ENCODE results near the gene ACTG1. TPM values are rescaled to one million over a fixed set of nuclear protein-coding genes. Genes with fewer than 3 reads are reported as not detected.

Gene ACTG1
- total and polyA plus RNA-seq, 11 donors, result 149 to 1,653 (median 423) TPM

DNA sequence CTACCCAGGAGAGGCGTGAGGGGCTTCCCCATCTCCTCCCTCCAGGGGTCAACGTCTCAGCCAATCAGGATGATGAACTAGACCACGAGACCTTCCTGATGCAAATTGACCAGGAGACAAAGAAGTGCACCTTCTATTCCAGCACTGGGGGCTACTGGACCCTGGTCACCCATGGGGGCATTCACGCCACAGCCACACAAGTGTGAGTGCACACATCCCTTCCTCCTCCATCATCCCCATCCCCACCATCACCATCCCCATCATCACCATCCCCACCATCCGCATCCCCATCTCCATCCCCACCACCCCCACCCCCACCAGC, 22.4 kb upstream of the ACTG1 start:
- Histone ChIP-seq H3K4me3 (no peak overlapping the region), H3K4me1 (peaks cover 0 to 20% (median 16%) of the 10 kb centered on the region in 12 donors), H3K36me3 (peaks cover 0 to 15% (median 3%) of the 10 kb centered on the region in 9 donors), H3K27me3 (peaks cover 0 to 36% (median 30%) of the 10 kb centered on the region in 9 donors), H3K9me3 (no peaks in the 10 kb centered on the region), H3K27ac (no peak overlapping the region)
- WGBS, 4 donors, result 78 to 93% (median 90%) methylated on average over 5 of the region's 5 CpGs
- intact Hi-C loops (cut with DNase I), result loop anchor here in 7 of 10 donors (5.0 to 10.0 kb wide), 3 partner anchors 60 to 393 kb away; no protein-coding TSS in a partner anchor
- no peak for DNase-seq
- ATAC-seq, result no peak
- no peak for TF ChIP-seq POLR2A (IDR thresholded peaks at IDR 0.05)
- TF ChIP-seq, protein P1, sequence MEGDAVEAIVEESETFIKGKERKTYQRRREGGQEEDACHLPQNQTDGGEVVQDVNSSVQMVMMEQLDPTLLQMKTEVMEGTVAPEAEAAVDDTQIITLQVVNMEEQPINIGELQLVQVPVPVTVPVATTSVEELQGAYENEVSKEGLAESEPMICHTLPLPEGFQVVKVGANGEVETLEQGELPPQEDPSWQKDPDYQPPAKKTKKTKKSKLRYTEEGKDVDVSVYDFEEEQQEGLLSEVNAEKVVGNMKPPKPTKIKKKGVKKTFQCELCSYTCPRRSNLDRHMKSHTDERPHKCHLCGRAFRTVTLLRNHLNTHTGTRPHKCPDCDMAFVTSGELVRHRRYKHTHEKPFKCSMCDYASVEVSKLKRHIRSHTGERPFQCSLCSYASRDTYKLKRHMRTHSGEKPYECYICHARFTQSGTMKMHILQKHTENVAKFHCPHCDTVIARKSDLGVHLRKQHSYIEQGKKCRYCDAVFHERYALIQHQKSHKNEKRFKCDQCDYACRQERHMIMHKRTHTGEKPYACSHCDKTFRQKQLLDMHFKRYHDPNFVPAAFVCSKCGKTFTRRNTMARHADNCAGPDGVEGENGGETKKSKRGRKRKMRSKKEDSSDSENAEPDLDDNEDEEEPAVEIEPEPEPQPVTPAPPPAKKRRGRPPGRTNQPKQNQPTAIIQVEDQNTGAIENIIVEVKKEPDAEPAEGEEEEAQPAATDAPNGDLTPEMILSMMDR (IDR thresholded peaks at IDR 0.05), result no peak

DNA sequence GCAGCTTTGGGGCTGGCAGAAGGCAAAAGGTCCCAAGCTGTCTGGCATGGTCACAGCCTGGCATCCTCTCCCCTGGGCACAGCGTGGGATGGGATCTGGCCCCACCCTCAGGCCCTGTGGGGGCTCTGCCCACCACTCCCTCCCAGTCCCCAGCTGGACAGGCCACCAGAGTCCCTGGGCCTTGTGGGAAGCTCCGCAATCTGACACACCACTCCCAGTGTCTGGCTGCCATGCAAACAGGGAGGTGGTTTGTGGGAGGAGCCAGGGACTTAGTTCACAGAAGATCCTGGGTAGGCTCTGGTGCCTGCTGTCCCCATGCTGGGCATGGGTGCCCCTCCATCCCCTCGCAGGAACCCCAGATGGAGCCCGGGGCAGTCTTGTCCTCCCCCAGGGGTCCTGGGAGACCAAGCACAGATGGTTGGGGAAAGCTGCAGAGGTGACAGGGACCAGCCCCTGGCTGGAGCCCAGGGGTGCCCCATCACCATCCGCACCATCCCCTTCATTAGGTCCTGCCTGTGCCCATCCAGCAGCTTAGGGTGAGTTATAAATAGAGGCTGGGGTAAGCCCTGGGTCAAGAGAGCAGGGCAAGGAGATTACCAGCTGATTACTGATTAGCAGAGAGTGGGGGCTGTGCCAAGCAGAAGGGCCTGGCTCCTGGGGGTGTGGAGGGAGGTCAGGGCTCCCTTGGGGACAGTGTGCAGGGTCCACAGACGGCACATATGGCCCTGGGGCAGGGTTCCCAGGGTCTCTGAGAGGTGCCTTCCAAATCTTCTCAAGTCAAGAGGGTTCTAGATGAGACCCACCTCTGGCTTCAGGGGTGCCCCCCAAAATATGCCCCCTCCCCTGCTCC, 21.8 kb upstream of the ACTG1 start:
- peaks cover 0 to 9% (median 0%) of the 10 kb centered on the region in 9 donors for H3K36me3 ChIP-seq
- H3K4me1 ChIP-seq, result peaks cover 0 to 20% (median 16%) of the 10 kb centered on the region in 12 donors
- H3K27ac ChIP-seq, result no peak overlapping the region
- DNase-seq, result no peak
- H3K4me3 ChIP-seq, result no peak overlapping the region
- ATAC-seq, result no peak
- no peaks in the 10 kb centered on the region for H3K9me3 ChIP-seq
- WGBS, 4 donors, result 56 to 73% (median 65%) methylated on average over 4 to 6 of the region's 6 CpGs
- peaks cover 0 to 42% (median 30%) of the 10 kb centered on the region in 9 donors for H3K27me3 ChIP-seq
- TF ChIP-seq, protein P1 (IDR thresholded peaks at IDR 0.05), result no peak
- TF ChIP-seq POLR2A (IDR thresholded peaks at IDR 0.05), result no peak
- intact Hi-C loops (cut with DNase I), result loop anchor here in 7 of 10 donors (5.0 to 10.0 kb wide), 3 partner anchors 60 to 392 kb away; no protein-coding TSS in a partner anchor

DNA sequence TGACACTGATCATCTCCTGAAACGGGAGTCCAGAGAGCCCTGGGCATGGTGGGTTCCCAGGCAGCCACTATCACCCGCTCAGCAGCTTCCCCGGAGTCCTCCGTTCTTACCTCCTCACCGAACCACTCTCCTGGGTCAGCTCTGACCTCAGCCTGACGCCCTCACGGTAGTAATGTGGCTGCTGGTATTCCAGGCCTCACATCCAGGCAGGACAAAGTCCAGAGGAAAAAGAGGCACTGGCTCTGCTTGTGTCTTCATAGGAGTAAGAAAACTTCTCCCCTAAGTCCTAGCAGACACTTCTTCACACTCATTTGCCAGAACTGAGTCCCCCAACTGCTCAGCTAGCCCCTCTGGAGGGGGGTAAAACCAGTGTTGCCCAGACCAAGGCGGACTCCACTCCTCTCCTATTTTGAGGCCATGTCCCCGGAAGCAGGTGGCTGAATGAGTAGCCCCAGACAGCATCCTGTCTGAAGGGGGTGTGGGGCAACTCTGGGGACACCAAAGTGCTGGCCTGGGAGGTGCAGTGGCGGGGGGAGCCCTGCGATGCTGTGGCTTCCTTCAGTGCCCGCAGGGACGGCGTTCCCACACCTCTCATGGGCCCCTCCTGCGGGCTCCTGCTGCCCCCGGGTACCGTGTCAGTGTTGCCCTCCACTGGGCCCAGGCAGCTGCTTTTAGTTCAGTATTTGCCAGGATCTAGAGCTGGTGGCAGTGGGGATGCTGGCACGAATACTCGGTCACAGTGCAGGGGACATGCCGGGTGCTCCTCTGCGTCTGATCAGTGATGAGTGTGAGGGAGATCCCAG, 20.9 kb upstream of the ACTG1 start:
- peaks cover 0 to 20% (median 16%) of the 10 kb centered on the region in 12 donors for H3K4me1 ChIP-seq
- no peak overlapping the region for H3K4me3 ChIP-seq
- no peak overlapping the region for H3K27ac ChIP-seq
- peaks cover 0 to 46% (median 30%) of the 10 kb centered on the region in 9 donors for H3K27me3 ChIP-seq
- 61 to 73% (median 70%) methylated on average over 18 to 21 of the region's 21 CpGs for WGBS, 4 donors
- H3K9me3 ChIP-seq, result no peaks in the 10 kb centered on the region
- H3K36me3 ChIP-seq, result peaks cover 0 to 6% (median 0%) of the 10 kb centered on the region in 9 donors
- DNase-seq (no peak), ATAC-seq (no peak)
- intact Hi-C loops (cut with DNase I), result loop anchor here in 1 of 10 donors (10.0 kb wide), 1 partner anchor 59 kb away; no protein-coding TSS in a partner anchor
- TF ChIP-seq, protein P1 (IDR thresholded peaks at IDR 0.05), result no peak
- no peak for TF ChIP-seq POLR2A (IDR thresholded peaks at IDR 0.05)
